ENCODE data around the gene LMLN.
A peak's percentile ranks its signal among the peaks of the same experiment; 100 is the strongest.
"Not testable (repeated sequence)": the region's sequence is repeated elsewhere in the genome, so short reads cannot be mapped to it uniquely, and the experiment has no call there.

Gene LMLN

GRCh38 chr3:197959891-197960693 is at the start of gene LMLN:
TSS of gene LMLN (plus strand) at chr3:197960217. CDS start at chr3:197960246, 29 bp downstream.
- no peaks in the 10 kb centered on the region for H3K9me3 Mint-ChIP-seq (ENCODE audit: low read depth)
- peaks cover 68% of the 10 kb centered on the region for H3K4me1 Mint-ChIP-seq (ENCODE audit: low read depth)

GRCh38 chr3:197912741-197913476 is 47.1 kb upstream of the LMLN start:
- Mint-ChIP-seq H3K4me3 (no peak overlapping the region), H3K27ac (no peak overlapping the region)

More at GRCh38 chr3:197959891-197960693, at the start of gene LMLN:
- peak within 1 kb of the TSS; percentile 90 for H3K4me3 Mint-ChIP-seq
- no peaks in the 10 kb centered on the region for H3K27me3 Mint-ChIP-seq
- H3K36me3 Mint-ChIP-seq: no peaks in the 10 kb centered on the region
- H3K27ac Mint-ChIP-seq: peak within 1 kb of the TSS; percentile 96

GRCh38 chr3:197913641-197914380 is 46.2 kb upstream of the LMLN start:
- Mint-ChIP-seq H3K27ac (no peak overlapping the region), H3K4me3 (no peak overlapping the region), H3K9me3 (ENCODE audit: low read depth) (no peaks in the 10 kb centered on the region), H3K27me3 (no peaks in the 10 kb centered on the region), H3K4me1 (ENCODE audit: low read depth) (no peaks in the 10 kb centered on the region), H3K36me3 (peaks cover 3% of the 10 kb centered on the region)

More at GRCh38 chr3:197912741-197913476, 47.1 kb upstream of the LMLN start:
- H3K27me3 Mint-ChIP-seq: no peaks in the 10 kb centered on the region
- H3K4me1 Mint-ChIP-seq (ENCODE audit: low read depth): no peaks in the 10 kb centered on the region
- peaks cover 3% of the 10 kb centered on the region for H3K36me3 Mint-ChIP-seq
- H3K9me3 Mint-ChIP-seq (ENCODE audit: low read depth): no peaks in the 10 kb centered on the region

GRCh38 chr3:197921429-197922275 is 38.4 kb upstream of the LMLN start:
- not testable (repeated sequence) for H3K27ac Mint-ChIP-seq; H3K27me3 Mint-ChIP-seq; H3K9me3 Mint-ChIP-seq (ENCODE audit: low read depth); H3K4me3 Mint-ChIP-seq; H3K4me1 Mint-ChIP-seq (ENCODE audit: low read depth)
- H3K36me3 Mint-ChIP-seq: peaks cover 18% of the 10 kb centered on the region

- Mint-ChIP-seq H3K4me1 (ENCODE audit: low read depth) (no peaks in the 10 kb centered on the region), H3K27me3 (no peaks in the 10 kb centered on the region), H3K36me3 (peaks cover 24% of the 10 kb centered on the region), H3K9me3 (ENCODE audit: low read depth) (no peaks in the 10 kb centered on the region), H3K27ac (no peak overlapping the region), H3K4me3 (no peak overlapping the region)
Measured at GRCh38 chr3:197926418-197926817, 33.6 kb upstream of the LMLN start.

GRCh38 chr3:197927578-197927977 is 32.4 kb upstream of the LMLN start:
- peaks cover 20% of the 10 kb centered on the region for H3K36me3 Mint-ChIP-seq
- H3K4me3 Mint-ChIP-seq; H3K9me3 Mint-ChIP-seq (ENCODE audit: low read depth); H3K27ac Mint-ChIP-seq; H3K4me1 Mint-ChIP-seq (ENCODE audit: low read depth); H3K27me3 Mint-ChIP-seq: not testable (repeated sequence)

GRCh38 chr3:197936819-197937384 is 23.1 kb upstream of the LMLN start:
- no peaks in the 10 kb centered on the region for H3K27me3 Mint-ChIP-seq
- H3K36me3 Mint-ChIP-seq: peaks cover 5% of the 10 kb centered on the region
- peaks cover 2% of the 10 kb centered on the region for H3K4me1 Mint-ChIP-seq (ENCODE audit: low read depth)
- no peaks in the 10 kb centered on the region for H3K9me3 Mint-ChIP-seq (ENCODE audit: low read depth)
- no peak overlapping the region for H3K4me3 Mint-ChIP-seq
- no peak overlapping the region for H3K27ac Mint-ChIP-seq

- Mint-ChIP-seq H3K4me1 (ENCODE audit: low read depth) (peaks cover 4% of the 10 kb centered on the region), H3K36me3 (peaks cover 5% of the 10 kb centered on the region), H3K27ac (no peak overlapping the region), H3K27me3 (no peaks in the 10 kb centered on the region), H3K9me3 (ENCODE audit: low read depth) (no peaks in the 10 kb centered on the region), H3K4me3 (no peak overlapping the region)
Measured at GRCh38 chr3:197940745-197941384, 19.2 kb upstream of the LMLN start.

- Mint-ChIP-seq H3K9me3 (ENCODE audit: low read depth) (no peaks in the 10 kb centered on the region), H3K36me3 (peaks cover 5% of the 10 kb centered on the region), H3K27ac (no peak overlapping the region), H3K4me1 (ENCODE audit: low read depth) (peaks cover 4% of the 10 kb centered on the region), H3K27me3 (no peaks in the 10 kb centered on the region), H3K4me3 (no peak overlapping the region)
Measured at GRCh38 chr3:197942956-197943556, 17.0 kb upstream of the LMLN start.

GRCh38 chr3:197949191-197949777 is 10.7 kb upstream of the LMLN start:
- peaks cover 32% of the 10 kb centered on the region for H3K4me1 Mint-ChIP-seq (ENCODE audit: low read depth)

GRCh38 chr3:197949778-197950676 is 10.0 kb upstream of the LMLN start, which contains the start of gene RPL35A:
TSS of gene RPL35A (plus strand) at chr3:197950190. CDS start at chr3:197950968, 778 bp downstream.
- H3K27ac Mint-ChIP-seq: peak within 1 kb of the TSS; percentile 100
- H3K36me3 Mint-ChIP-seq: peaks cover 24% of the 10 kb centered on the region
- no peaks in the 10 kb centered on the region for H3K27me3 Mint-ChIP-seq
- H3K4me3 Mint-ChIP-seq: peak within 1 kb of the TSS; percentile 99
- peaks cover 40% of the 10 kb centered on the region for H3K4me1 Mint-ChIP-seq (ENCODE audit: low read depth)
- H3K9me3 Mint-ChIP-seq (ENCODE audit: low read depth): no peaks in the 10 kb centered on the region

More at GRCh38 chr3:197949191-197949777, 10.7 kb upstream of the LMLN start:
- Mint-ChIP-seq H3K9me3 (ENCODE audit: low read depth) (no peaks in the 10 kb centered on the region), H3K4me3 (peak overlapping the region; percentile 99), H3K27me3 (no peaks in the 10 kb centered on the region), H3K36me3 (peaks cover 21% of the 10 kb centered on the region), H3K27ac (peak overlapping the region; percentile 100)

GRCh38 chr3:197950677-197951061 is 9.3 kb upstream of the LMLN start:
- Mint-ChIP-seq H3K4me1 (ENCODE audit: low read depth) (peaks cover 41% of the 10 kb centered on the region), H3K27ac (peak overlapping the region; percentile 100), H3K4me3 (peak overlapping the region; percentile 99), H3K27me3 (no peaks in the 10 kb centered on the region), H3K36me3 (peaks cover 24% of the 10 kb centered on the region), H3K9me3 (ENCODE audit: low read depth) (no peaks in the 10 kb centered on the region)
